HepG2 (cell line): ENCODE measurements around the gene SCUBE2. TPM values are rescaled to one million over a fixed set of nuclear protein-coding genes. Genes with fewer than 3 reads are reported as not detected.

Source experiments
- ATF5 ChIP-seq: sonication (generic); formaldehyde crosslinking; IDR thresholded peaks from 2 replicates; pipeline ENCODE4 v1.4.0; 2020; ENCODE audit warnings: mild to moderate bottlenecking, low read depth, missing genetic modification reagents
- CEBPZ ChIP-seq: IDR thresholded peaks from 2 replicates; pipeline ENCODE4 v1.6.1; 2012; ENCODE audit warnings: low read length, improper control_type of control experiment
- CHD2 ChIP-seq: IDR thresholded peaks from 2 replicates; pipeline ENCODE4 v1.6.1; 2011; ENCODE audit warnings: low read depth, low read length, improper control_type of control experiment
- DDIT3 ChIP-seq: sonication (generic); formaldehyde crosslinking; IDR thresholded peaks from 2 replicates; pipeline ENCODE4 v1.4.0; 2020; ENCODE audit warnings: mild to moderate bottlenecking, missing genetic modification reagents
- DPF2 ChIP-seq: sonication (generic); formaldehyde crosslinking; IDR thresholded peaks from 2 replicates; pipeline ENCODE4 v1.4.0; 2020; ENCODE audit warnings: mild to moderate bottlenecking, low read depth, missing genetic modification reagents, borderline replicate concordance
- ETV5 ChIP-seq: IDR thresholded peaks from 2 replicates; pipeline ENCODE4 v1.6.1; 2018; ENCODE audit warnings: missing biosample characterization, missing genetic modification reagents, inconsistent platforms, borderline replicate concordance
- FOXA3 ChIP-seq: IDR thresholded peaks from 2 replicates; pipeline ENCODE4 v1.6.1; 2016; ENCODE audit warnings: missing genetic modification reagents, missing compliant biosample characterization
- GLI4 ChIP-seq: sonication (generic); formaldehyde crosslinking; IDR thresholded peaks from 2 replicates; pipeline ENCODE4 v1.5.1; 2020; ENCODE audit warnings: missing genetic modification reagents, mild to moderate bottlenecking, moderate library complexity, borderline replicate concordance
- HOXA3 ChIP-seq: sonication (generic); formaldehyde crosslinking; IDR thresholded peaks from 2 replicates; pipeline ENCODE4 v1.5.0; 2020; ENCODE audit warnings: missing genetic modification reagents
- KAT8 ChIP-seq: IDR thresholded peaks from 2 replicates; pipeline ENCODE4 v1.6.1; 2016; ENCODE audit warnings: missing genetic modification reagents, missing compliant biosample characterization
- LCORL ChIP-seq, 2 experiments: fragments of 450-650 bp in 1 of 2; sonication (generic) in 1 of 2; formaldehyde crosslinking in 1 of 2; IDR thresholded peaks; 2 replicates each; pipeline versions ENCODE4 v1.5.0 to v1.6.1; 2017 to 2020; ENCODE audit warnings: antibody characterized with exemption in 1 of 2, missing genetic modification reagents in 1 of 2
- MAFF ChIP-seq: IDR thresholded peaks from 2 replicates; pipeline ENCODE4 v1.6.1; 2011; ENCODE audit warnings: low read depth, low read length, improper control_type of control experiment
- MIER2 ChIP-seq: IDR thresholded peaks from 2 replicates; pipeline ENCODE4 v1.6.1; 2016; ENCODE audit warnings: missing biosample characterization, missing genetic modification reagents
- POLR2A ChIP-seq, 2 experiments: IDR thresholded peaks; 2 replicates each; pipeline ENCODE4 v1.6.1; 2011; ENCODE audit warnings: low read depth in 2 of 2, low read length in 2 of 2, mild to moderate bottlenecking in 1 of 2, moderate library complexity in 1 of 2; ENCODE audit not compliant: insufficient read depth in 1 of 2
- SMAD1 ChIP-seq: sonication (generic); formaldehyde crosslinking; IDR thresholded peaks from 2 replicates; pipeline ENCODE4 v1.4.0; 2020; ENCODE audit warnings: missing genetic modification reagents, low read depth, mild to moderate bottlenecking, borderline replicate concordance
- TP53 ChIP-seq: sonication (generic); formaldehyde crosslinking; conservative IDR thresholded peaks from 2 replicates; pipeline ENCODE4 v1.4.0; 2020; ENCODE audit warnings: missing genetic modification reagents
- WIZ ChIP-seq: sonication (generic); formaldehyde crosslinking; IDR thresholded peaks from 2 replicates; pipeline ENCODE4 v1.5.1; 2020; ENCODE audit warnings: mild to moderate bottlenecking, missing genetic modification reagents
- YY1 ChIP-seq: IDR thresholded peaks from 2 replicates; pipeline ENCODE4 v1.6.1; 2011; ENCODE audit warnings: low read length, low read depth, moderate library complexity, mild to moderate bottlenecking; ENCODE audit not compliant: insufficient read depth, insufficient replicate concordance
- ZBTB1 ChIP-seq: sonication (generic); formaldehyde crosslinking; IDR thresholded peaks from 2 replicates; pipeline ENCODE4 v1.4.0; 2020; ENCODE audit warnings: missing genetic modification reagents, borderline replicate concordance
- ZBTB25 ChIP-seq: IDR thresholded peaks from 2 replicates; pipeline ENCODE4 v1.6.1; 2018; ENCODE audit warnings: missing genetic modification reagents
- ZFP41 ChIP-seq: sonication (generic); formaldehyde crosslinking; IDR thresholded peaks from 2 replicates; pipeline ENCODE4 v1.4.0; 2020; ENCODE audit warnings: mild to moderate bottlenecking, missing genetic modification reagents, borderline replicate concordance
- ZMYM2 ChIP-seq: sonication (generic); formaldehyde crosslinking; IDR thresholded peaks from 2 replicates; pipeline ENCODE4 v1.8.0; 2022; ENCODE audit warnings: mild to moderate bottlenecking, missing genetic modification reagents
- ZMYM4 ChIP-seq: sonication (generic); formaldehyde crosslinking; IDR thresholded peaks from 2 replicates; pipeline ENCODE4 v1.8.1; 2023; ENCODE audit warnings: mild to moderate bottlenecking, missing genetic modification reagents
- ZNF30 ChIP-seq: sonication (generic); formaldehyde crosslinking; IDR thresholded peaks from 2 replicates; pipeline ENCODE4 v1.5.0; 2020; ENCODE audit warnings: mild to moderate bottlenecking, missing genetic modification reagents
- ZNF33A ChIP-seq: sonication (generic); formaldehyde crosslinking; IDR thresholded peaks from 2 replicates; pipeline ENCODE4 v1.5.1; 2020; ENCODE audit warnings: missing genetic modification reagents, mild to moderate bottlenecking, moderate library complexity, borderline replicate concordance
- ZNF75D ChIP-seq: sonication (generic); formaldehyde crosslinking; IDR thresholded peaks from 2 replicates; pipeline ENCODE4 v1.8.1; 2023; ENCODE audit warnings: missing genetic modification reagents, mild to moderate bottlenecking, borderline replicate concordance
- ZNF879 ChIP-seq: sonication (generic); formaldehyde crosslinking; IDR thresholded peaks from 2 replicates; pipeline ENCODE4 v1.8.1; 2023; ENCODE audit warnings: missing genetic modification reagents
- polyA plus RNA-seq, 8 experiments: library from polyadenylated mRNA; depleted of rRNA in 3 of 8; stranded (reverse) in 7 of 8; unstranded in 1 of 8; fragments of >200 nt; fragmentation: Illumina TruSeq in 4 of 8; extraction: Trizol in 4 of 8; gene quantifications; 2 replicates each; pipeline versions ENCODE4 v1.2.1 to v1.2.3, GENCODE V29; 2011 to 2016; ENCODE audit warnings: low read depth in 4 of 8, missing spikeins in 1 of 8, mixed read lengths in 1 of 8; ENCODE audit not compliant: insufficient read depth in 1 of 8
- total RNA-seq, 5 experiments: library from RNA; depleted of rRNA; stranded (reverse); fragments of >200 nt; fragmentation: Illumina TruSeq; extraction: Trizol; gene quantifications; 2 replicates each; pipeline ENCODE4 v1.2.3, GENCODE V29; 2016; ENCODE audit warnings: low read depth in 1 of 5

Gene SCUBE2
- total and polyA plus RNA-seq, 2 of the 13 experiments (the other 11 are each of a cell fraction or from before 2014, with no cell fraction given): 0.09 TPM; not detected in 1

- peak; percentile 26; the same call in 1 of the 2 replicates for TF ChIP-seq ETV5 (CRISPR knock-in tag)
- TF ChIP-seq SMAD1 (CRISPR knock-in tag): no peak
- TF ChIP-seq ZFP41 (CRISPR knock-in tag): no peak
- no peak for TF ChIP-seq DDIT3
- no peak for TF ChIP-seq LCORL (IDR thresholded peaks at IDR 0.05)
- TF ChIP-seq LCORL (CRISPR knock-in tag; IDR thresholded peaks at IDR 0.05): peak; percentile 57; the same call in 1 of the 2 replicates
- no peak for TF ChIP-seq MAFF
- no peak for TF ChIP-seq MIER2 (CRISPR knock-in tag)
- no peak for TF ChIP-seq ZNF33A (CRISPR knock-in tag)
- no peak for TF ChIP-seq HOXA3 (CRISPR knock-in tag)
- TF ChIP-seq ZBTB1 (CRISPR knock-in tag): no peak
- no peak for TF ChIP-seq ZNF75D (CRISPR knock-in tag)
- TF ChIP-seq FOXA3: peak; percentile 79
- TF ChIP-seq TP53 (CRISPR knock-in tag): no peak
- no peak for TF ChIP-seq ATF5 (CRISPR knock-in tag)
- no peak for TF ChIP-seq ZBTB25 (CRISPR knock-in tag)
- no peak for TF ChIP-seq CEBPZ
- no peak for TF ChIP-seq YY1
- TF ChIP-seq WIZ (CRISPR knock-in tag): no peak
- no peak for TF ChIP-seq ZNF30 (CRISPR knock-in tag)
- TF ChIP-seq ZNF879 (CRISPR knock-in tag): no peak
- no peak for TF ChIP-seq CHD2
- no peak for TF ChIP-seq KAT8 (CRISPR knock-in tag)
- no peak for TF ChIP-seq GLI4 (CRISPR knock-in tag)
- 0 out of 2 replicates have a peak, but pooled peaks have one; percentile 21 for TF ChIP-seq DPF2 (CRISPR knock-in tag)
- TF ChIP-seq POLR2A (IDR thresholded peaks at IDR 0.05; ENCODE audit: insufficient read depth in 1 of 2, low read depth in 2 of 2, low read length in 2 of 2): no peak
- TF ChIP-seq ZMYM4: peak; percentile 66
- TF ChIP-seq ZMYM2 (CRISPR knock-in tag): no peak
Observed at GRCh38 chr11:8985462-8985861, 105.9 kb downstream of the SCUBE2 start (continued).
